NT2/D1 (cell line): ENCODE measurements around the gene KRT73.

Source experiments
- DNase-seq: peaks from one replicate; pipeline ENCODE4 v3.0.0-alpha.2; 2011; ENCODE audit warnings: low read depth, low spot score
- H3K27me3 ChIP-seq: 2 replicates; pipeline ENCODE4 v1.6.0; 2011; ENCODE audit warnings: mild to moderate bottlenecking; ENCODE audit not compliant: insufficient read length, insufficient read depth
- H3K36me3 ChIP-seq: 2 replicates; pipeline ENCODE4 v1.6.1; 2011; ENCODE audit warnings: mild to moderate bottlenecking, low read length, mixed read lengths; ENCODE audit not compliant: insufficient read depth, insufficient read length
- H3K4me1 ChIP-seq: 2 replicates; pipeline ENCODE4 v1.5.1; 2011; ENCODE audit not compliant: insufficient read depth, insufficient read length
- H3K4me3 ChIP-seq: 2 replicates; pipeline ENCODE4 v1.5.1; 2011; ENCODE audit warnings: low read depth; ENCODE audit not compliant: insufficient read length
- H3K9ac ChIP-seq: 2 replicates; pipeline ENCODE4 v1.6.0; 2011; ENCODE audit warnings: low read depth; ENCODE audit not compliant: insufficient read length
- H3K9me3 ChIP-seq: 2 replicates; pipeline ENCODE4 v1.5.1; 2011; ENCODE audit warnings: mild to moderate bottlenecking, low read length; ENCODE audit not compliant: insufficient read depth
- SUZ12 ChIP-seq: IDR thresholded peaks from 2 replicates; pipeline ENCODE4 v1.6.1; 2011; ENCODE audit not compliant: insufficient read length, insufficient read depth; ENCODE audit errors: extremely low read depth
- YY1 ChIP-seq: IDR thresholded peaks from 2 replicates; pipeline ENCODE4 v1.6.1; 2011; ENCODE audit not compliant: insufficient read length, insufficient read depth
- ZNF274 ChIP-seq: IDR thresholded peaks from 2 replicates; pipeline ENCODE4 v1.6.1; 2011; ENCODE audit warnings: mild to moderate bottlenecking, low read depth, low read length

Gene KRT73

DNA sequence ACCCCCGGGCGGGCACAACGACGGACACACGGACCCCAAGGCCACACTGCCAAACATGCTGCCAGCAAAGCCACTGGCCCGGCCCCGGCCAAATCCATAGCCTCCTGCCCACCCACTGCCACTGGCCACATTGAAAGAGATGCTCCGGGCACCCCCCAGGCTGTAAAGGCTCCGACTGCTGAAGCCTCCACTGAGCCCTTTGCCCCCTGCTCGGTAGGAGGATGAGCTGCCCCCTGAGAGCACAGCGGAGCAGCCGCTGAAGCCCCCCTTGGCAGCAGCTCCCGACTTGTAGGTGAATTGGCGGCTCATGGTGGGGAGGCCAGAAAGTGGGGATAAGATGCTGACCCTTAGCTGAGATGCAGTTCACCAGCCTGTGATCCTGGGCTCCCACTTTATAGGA is at the start of gene KRT73:
TSS of gene KRT73 (minus strand) at position 344 of the 400 bp plus-strand sequence. CDS start at position 309, 35 bp downstream.
- H3K9me3 ChIP-seq: no peaks in the 10 kb centered on the region; the same call in 1 of the 2 replicates
- TF ChIP-seq ZNF274 (no peak), SUZ12 (no peak), YY1 (no peak)

DNA sequence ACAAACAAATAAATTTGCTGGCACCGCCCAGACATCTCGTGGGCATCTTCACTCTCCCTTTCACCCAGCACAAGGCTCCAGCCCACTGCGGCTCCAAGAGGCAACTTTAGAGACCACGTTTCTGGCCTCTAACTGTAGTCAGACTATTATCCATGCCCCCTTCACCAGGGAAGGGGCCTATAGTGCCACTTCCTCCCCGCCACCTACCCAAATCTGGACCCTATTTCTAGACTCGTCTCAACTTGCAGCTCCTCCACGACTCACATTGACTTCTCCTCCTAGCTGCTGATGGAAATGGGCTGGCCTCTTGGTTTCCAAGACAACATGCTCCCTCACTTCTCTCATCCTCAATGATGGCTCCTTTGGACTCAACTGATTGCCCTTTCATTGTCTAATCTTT is 49.6 kb upstream of the KRT73 start:
- Histone ChIP-seq H3K9ac (no peak overlapping the region), H3K4me1 (no peaks in the 10 kb centered on the region), H3K9me3 (no peaks in the 10 kb centered on the region), H3K4me3 (no peak overlapping the region), H3K27me3 (no peaks in the 10 kb centered on the region), H3K36me3 (no peaks in the 10 kb centered on the region)
- TF ChIP-seq ZNF274 (no peak), YY1 (no peak), SUZ12 (no peak)
- DNase-seq: no peak

More for the DNA sequence above, at the start of gene KRT73:
- no peak within 1 kb of the TSS for H3K9ac ChIP-seq
- H3K4me3 ChIP-seq: no peak within 1 kb of the TSS
- DNase-seq: no peak
- peaks cover 4% of the 10 kb centered on the region for H3K27me3 ChIP-seq
- H3K36me3 ChIP-seq: no peaks in the 10 kb centered on the region
- H3K4me1 ChIP-seq: no peaks in the 10 kb centered on the region

- no peak for DNase-seq
- no peaks in the 10 kb centered on the region for H3K9me3 ChIP-seq
- H3K36me3 ChIP-seq: no peaks in the 10 kb centered on the region
- H3K27me3 ChIP-seq: no peaks in the 10 kb centered on the region
- H3K4me1 ChIP-seq: no peaks in the 10 kb centered on the region
- H3K9ac ChIP-seq: no peak overlapping the region
- H3K4me3 ChIP-seq: no peak overlapping the region
- TF ChIP-seq ZNF274 (no peak), YY1 (no peak), SUZ12 (no peak)
Measured at GRCh38 chr12:52667509-52667908, 49.1 kb upstream of the KRT73 start.

- DNase-seq: no peak
- no peak for TF ChIP-seq ZNF274
- no peak for TF ChIP-seq YY1
- TF ChIP-seq SUZ12: no peak
- Histone ChIP-seq H3K4me1 (no peaks in the 10 kb centered on the region), H3K9ac (no peak overlapping the region), H3K27me3 (no peaks in the 10 kb centered on the region), H3K4me3 (no peak overlapping the region), H3K36me3 (no peaks in the 10 kb centered on the region), H3K9me3 (no peaks in the 10 kb centered on the region)
Measured at GRCh38 chr12:52666471-52666870, 48.1 kb upstream of the KRT73 start.

GRCh38 chr12:52663420-52663819 is 45.1 kb upstream of the KRT73 start:
- Histone ChIP-seq H3K9ac (no peak overlapping the region), H3K9me3 (no peaks in the 10 kb centered on the region), H3K36me3 (no peaks in the 10 kb centered on the region), H3K4me1 (no peaks in the 10 kb centered on the region), H3K4me3 (no peak overlapping the region), H3K27me3 (no peaks in the 10 kb centered on the region)
- no peak for DNase-seq
- TF ChIP-seq SUZ12 (no peak), ZNF274 (no peak), YY1 (no peak)

DNA sequence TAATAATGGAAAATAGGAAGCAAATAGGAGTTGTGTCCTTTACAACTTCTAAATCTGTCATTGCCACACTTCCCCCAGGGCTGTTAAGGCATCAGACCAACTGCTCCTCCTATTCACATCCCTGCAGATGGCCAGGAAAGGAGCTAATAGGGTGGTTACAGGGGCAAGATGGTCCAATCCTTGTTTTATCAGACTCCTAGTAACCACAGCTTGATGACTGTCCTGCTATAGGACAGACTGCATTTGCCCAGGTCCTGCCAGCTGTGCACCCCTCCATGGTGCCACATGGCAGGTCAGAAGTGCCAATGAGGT is 44.5 kb upstream of the KRT73 start:
- Histone ChIP-seq H3K9me3 (no peaks in the 10 kb centered on the region), H3K9ac (no peak overlapping the region), H3K4me3 (no peak overlapping the region), H3K36me3 (no peaks in the 10 kb centered on the region), H3K4me1 (no peaks in the 10 kb centered on the region), H3K27me3 (no peaks in the 10 kb centered on the region)
- no peak for DNase-seq
- no peak for TF ChIP-seq YY1
- TF ChIP-seq ZNF274: no peak
- no peak for TF ChIP-seq SUZ12

DNA sequence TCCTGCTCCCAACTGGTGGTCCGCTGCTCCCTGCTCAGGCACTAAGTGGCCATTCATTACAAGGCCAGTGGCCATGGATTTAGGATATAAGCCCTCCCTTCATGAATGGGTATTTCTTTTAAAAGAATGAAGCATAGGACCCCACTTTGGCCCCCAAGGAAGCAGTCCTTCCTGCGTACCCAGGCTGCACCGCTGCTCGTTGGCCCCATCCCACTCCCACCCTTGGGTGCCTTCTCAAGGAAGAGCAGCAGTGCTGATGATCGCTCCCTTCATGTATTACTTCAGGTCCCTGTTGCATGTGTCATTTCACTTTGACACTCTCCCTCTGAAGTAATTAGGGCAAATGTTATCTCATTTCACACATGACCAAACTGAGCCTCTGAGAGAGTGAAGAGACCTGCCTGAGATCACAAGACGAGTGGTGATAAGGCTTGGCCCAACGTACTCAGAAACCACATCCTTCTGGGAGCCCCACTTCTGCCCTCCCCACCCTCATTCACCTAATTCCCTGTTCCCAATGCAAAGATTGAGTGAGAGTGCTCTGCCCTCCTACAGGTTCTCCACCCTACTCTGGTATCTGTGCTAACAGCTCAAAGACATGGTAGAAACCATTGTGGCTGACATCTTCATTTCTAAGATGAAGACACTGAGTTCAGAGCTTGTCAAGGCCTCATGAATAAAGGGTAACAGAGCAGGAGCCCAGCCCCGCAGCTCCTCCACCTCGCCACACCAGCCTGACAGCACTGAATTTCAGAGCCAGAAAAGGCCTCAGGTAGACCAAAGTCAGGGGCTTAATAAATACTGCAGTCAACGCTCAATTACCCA is 43.9 kb upstream of the KRT73 start:
- H3K27me3 ChIP-seq: no peaks in the 10 kb centered on the region
- no peaks in the 10 kb centered on the region for H3K4me1 ChIP-seq
- no peaks in the 10 kb centered on the region for H3K9me3 ChIP-seq
- no peak overlapping the region for H3K4me3 ChIP-seq
- no peak overlapping the region for H3K9ac ChIP-seq
- no peak for DNase-seq
- TF ChIP-seq ZNF274 (no peak), YY1 (no peak), SUZ12 (no peak)
- H3K36me3 ChIP-seq: no peaks in the 10 kb centered on the region
